T-cell (primary cell): ENCODE measurements around the gene CPPED1. TPM values are rescaled to one million over a fixed set of nuclear protein-coding genes. Genes with fewer than 3 reads are reported as not detected.
"Not testable (repeated sequence)": the region's sequence is repeated elsewhere in the genome, so short reads cannot be mapped to it uniquely, and the experiment has no call there.

Experiments used
- ATAC-seq, 4 experiments: fragments of 200-7000 bp in 3 of 4; fragments of 150-1000 bp in 1 of 4; cut with Tn5 transposase; replicated peaks in 1 of 4; 1 replicate in 3 of 4; 2 replicates in 1 of 4; pipeline ENCODE4 v1.10.0; 2021; ENCODE audit warnings: moderate library complexity in 3 of 4, mild to moderate bottlenecking in 2 of 4, moderate number of reproducible peaks in 1 of 4
- CTCF ChIA-PET, 2 donors: fragments of 300-600 bp; sonication (Branson Sonifier 250); formaldehyde crosslinking; loops; one replicate each; lab custom pipeline; 2022; ENCODE audit warnings: antibody characterized with exemption in 2 of 2; lab: Charles Lee
- POLR2A ChIA-PET, 2 donors: fragments of 300-600 bp; sonication (Branson Sonifier 250); formaldehyde crosslinking; loops; one replicate each; lab custom pipeline; 2022; ENCODE audit warnings: antibody characterized with exemption in 2 of 2; lab: Charles Lee
- DNase-seq, 35 experiments: peaks; one replicate each; pipeline versions ENCODE4 v3.0.0 to v3.0.0-alpha.2; 2013 to 2023
- H3K27ac ChIP-seq: one replicate; pipeline ENCODE4 v1.5.1; 2013; ENCODE audit warnings: low read length
- H3K27me3 ChIP-seq, 2 experiments: replicated peaks in 1 of 2; 1 replicate in 1 of 2; 2 replicates in 1 of 2; pipeline versions ENCODE4 v1.6.1 to v1.7.0; 2013; ENCODE audit warnings: low read length in 1 of 2, mixed read lengths in 1 of 2; ENCODE audit not compliant: control insufficient read depth in 2 of 2, insufficient read depth in 2 of 2; ENCODE audit errors: extremely low read depth in 1 of 2
- H3K36me3 ChIP-seq, 2 donors: 1 replicate in 1 of 2; 2 replicates in 1 of 2; pipeline versions ENCODE4 v1.6.1 to v1.7.0; 2013; ENCODE audit warnings: low read length in 1 of 2; ENCODE audit not compliant: control insufficient read depth in 2 of 2, insufficient read depth in 1 of 2; ENCODE audit errors: extremely low read depth in 1 of 2
- H3K4me1 ChIP-seq, 2 experiments: 1 replicate in 1 of 2; 2 replicates in 1 of 2; pipeline versions ENCODE4 v1.6.1 to v1.7.0; 2013; ENCODE audit warnings: low read length in 2 of 2, mixed read lengths in 1 of 2; ENCODE audit not compliant: insufficient read depth in 2 of 2, control insufficient read depth in 1 of 2; ENCODE audit errors: extremely low read depth in 1 of 2
- H3K4me3 ChIP-seq, 2 donors: 1 replicate in 1 of 2; 2 replicates in 1 of 2; pipeline versions ENCODE4 v1.5.1 to v1.7.0; 2013; ENCODE audit warnings: mild to moderate bottlenecking in 2 of 2, low read length in 1 of 2, moderate library complexity in 1 of 2; ENCODE audit not compliant: control insufficient read depth in 1 of 2; ENCODE audit errors: extremely low read depth in 1 of 2
- H3K9me3 ChIP-seq: 2 replicates; pipeline ENCODE4 v1.7.0; 2013
- H3K27ac Mint-ChIP-seq, 2 donors: one replicate each; pipeline ENCODE4 v1.8.0; 2020 to 2021; ENCODE audit warnings: mild to moderate bottlenecking in 2 of 2, mixed read lengths in 2 of 2
- H3K27me3 Mint-ChIP-seq, 2 donors: one replicate each; pipeline ENCODE4 v1.8.0; 2021 to 2022; ENCODE audit warnings: mixed read lengths in 2 of 2
- H3K36me3 Mint-ChIP-seq: one replicate; pipeline ENCODE4 v1.8.0; 2021; ENCODE audit warnings: mixed read lengths
- H3K4me1 Mint-ChIP-seq, 3 donors: one replicate each; pipeline ENCODE4 v1.8.0; 2020 to 2022; ENCODE audit warnings: mixed read lengths in 3 of 3, mild to moderate bottlenecking in 1 of 3
- H3K4me3 Mint-ChIP-seq, 3 donors: one replicate each; pipeline ENCODE4 v1.8.0; 2020 to 2022; ENCODE audit warnings: mild to moderate bottlenecking in 3 of 3, mixed read lengths in 3 of 3, moderate library complexity in 3 of 3
- H3K9me3 Mint-ChIP-seq, 3 donors: one replicate each; pipeline ENCODE4 v1.8.0; 2020 to 2022; ENCODE audit warnings: mixed read lengths in 3 of 3
- WGBS: methylation state at CpG from one replicate; pipeline ENCODE4 v1.1.5; 2013; ENCODE audit warnings: missing lambda C conversion rate; ENCODE audit not compliant: insufficient coverage; 5-methylcytosine and 5-hydroxymethylcytosine counted together
- total RNA-seq, 35 experiments: library from RNA in 6 of 35; stranded (reverse) in 6 of 35; fragments of 120-200 nt in 1 of 35; gene quantifications; one replicate each; pipeline versions ENCODE4 v1.2.1 to v1.2.4 and lab custom pipeline; 2013 to 2026

CPPED1 gene
- total RNA-seq, 5 donors from 2014 or later (not counting 1 experiment from before 2014, with no cell fraction given): 2.9 to 9.2 (median 7.5) TPM

DNA sequence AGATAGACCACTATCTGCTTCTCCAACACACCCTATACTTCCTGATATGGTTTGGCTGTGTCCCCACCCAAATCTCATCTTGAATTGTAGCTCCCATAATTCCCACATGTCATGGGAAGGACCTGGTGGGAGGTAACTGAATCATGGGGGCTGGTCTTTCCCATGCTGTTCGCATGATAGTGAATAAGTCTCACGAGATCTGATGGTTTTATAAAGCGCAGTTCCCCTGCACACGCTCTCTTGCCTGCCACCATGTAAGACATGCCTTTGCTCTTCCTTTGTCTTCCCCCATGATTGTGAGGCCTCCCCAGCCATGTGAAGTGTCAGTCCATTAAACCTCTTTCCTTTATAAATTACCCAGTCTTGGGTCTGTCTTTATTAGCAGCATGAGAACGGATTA lies 11.2 kb downstream of the CPPED1 start:
- POLR2A ChIA-PET, H3K9me3 ChIP-seq, H3K27me3 Mint-ChIP-seq, H3K4me3 Mint-ChIP-seq, H3K4me1 ChIP-seq, H3K36me3 ChIP-seq, H3K27me3 ChIP-seq, DNase-seq, H3K27ac ChIP-seq, H3K4me3 ChIP-seq, ATAC-seq, CTCF ChIA-PET, H3K9me3 Mint-ChIP-seq, H3K4me1 Mint-ChIP-seq, H3K27ac Mint-ChIP-seq: not testable (repeated sequence)
- 95% methylated on average over 5 of the region's 5 CpGs for WGBS
- H3K36me3 Mint-ChIP-seq: peaks cover 41% of the 10 kb centered on the region

DNA sequence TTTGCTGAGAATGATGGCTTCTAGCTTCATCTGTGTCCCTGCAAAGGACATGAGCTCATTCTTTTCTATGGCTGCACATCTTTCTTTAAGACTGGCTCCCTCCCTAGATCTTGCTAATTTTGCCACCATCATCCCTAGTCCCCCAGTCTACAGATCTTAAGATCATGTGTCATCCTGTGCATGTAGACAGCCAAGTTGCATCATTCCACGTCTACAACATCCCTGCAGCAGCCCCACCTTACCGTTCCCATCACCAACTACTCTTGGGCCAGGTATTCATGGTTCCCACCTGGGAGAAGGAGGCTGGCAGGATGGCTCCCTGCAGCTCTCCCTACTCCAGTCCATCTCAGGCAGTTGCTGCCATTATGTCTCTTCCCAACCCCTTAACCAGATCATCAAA lies 12.3 kb downstream of the CPPED1 start:
- Mint-ChIP-seq H3K27me3 (no peaks in the 10 kb centered on the region), H3K4me3 (no peak overlapping the region), H3K4me1 (no peaks in the 10 kb centered on the region), H3K9me3 (peaks cover 0 to 6% (median 0%) of the 10 kb centered on the region in 3 donors), H3K36me3 (peaks cover 38% of the 10 kb centered on the region), H3K27ac (no peak overlapping the region)
- POLR2A ChIA-PET: interaction anchor here in 1 of 2 donors (0.7 kb wide), 1 partner anchor 35 kb away, joined by 3 read pairs; no protein-coding TSS in a partner anchor
- CTCF ChIA-PET: no interaction called here
- ATAC-seq: no peak
- no peak overlapping the region for H3K4me3 ChIP-seq
- H3K27me3 ChIP-seq: no peaks in the 10 kb centered on the region
- H3K4me1 ChIP-seq: no peaks in the 10 kb centered on the region
- WGBS: 94% methylated on average over 2 of the region's 2 CpGs
- H3K27ac ChIP-seq: no peak overlapping the region
- no peak for DNase-seq
- no peaks in the 10 kb centered on the region for H3K36me3 ChIP-seq
- H3K9me3 ChIP-seq: no peaks in the 10 kb centered on the region

DNA sequence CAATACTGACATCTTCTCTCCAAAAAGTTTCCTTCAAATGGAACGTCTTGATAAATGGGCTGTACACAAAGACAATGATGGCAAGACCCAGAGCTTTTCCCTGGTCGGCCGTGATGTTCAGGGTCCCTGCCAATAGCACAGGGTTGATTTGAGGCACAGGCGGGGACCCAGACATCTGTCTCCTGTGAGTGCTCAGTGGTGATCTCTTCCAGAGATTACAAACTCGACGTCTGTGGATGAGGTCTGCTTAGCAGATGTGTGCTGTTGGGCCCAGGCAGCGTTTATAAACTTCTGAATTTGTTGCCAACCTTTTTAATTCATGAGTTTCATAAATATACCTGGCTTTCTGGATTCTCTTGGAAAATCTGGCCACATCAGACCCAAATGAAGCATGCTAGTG lies 14.9 kb downstream of the CPPED1 start:
- Mint-ChIP-seq H3K36me3 (peaks cover 43% of the 10 kb centered on the region), H3K4me3 (no peak overlapping the region), H3K27ac (no peak overlapping the region), H3K27me3 (no peaks in the 10 kb centered on the region), H3K9me3 (peaks cover 0 to 11% (median 0%) of the 10 kb centered on the region in 3 donors), H3K4me1 (no peaks in the 10 kb centered on the region)
- H3K27ac ChIP-seq: no peak overlapping the region
- ATAC-seq (no peak), DNase-seq (no peak)
- H3K4me1 ChIP-seq: no peaks in the 10 kb centered on the region
- H3K4me3 ChIP-seq: no peak overlapping the region
- H3K27me3 ChIP-seq: no peaks in the 10 kb centered on the region
- no peaks in the 10 kb centered on the region for H3K36me3 ChIP-seq
- H3K9me3 ChIP-seq: no peaks in the 10 kb centered on the region
- ChIA-PET POLR2A (no interaction called here), CTCF (no interaction called here)
- WGBS: 95% methylated on average over 3 of the region's 7 CpGs

- Mint-ChIP-seq H3K36me3 (peaks cover 28% of the 10 kb centered on the region), H3K27ac (no peak overlapping the region), H3K4me3 (no peak overlapping the region), H3K27me3 (no peaks in the 10 kb centered on the region), H3K9me3 (peaks cover 0 to 8% (median 3%) of the 10 kb centered on the region in 3 donors), H3K4me1 (peaks cover 0 to 7% (median 6%) of the 10 kb centered on the region in 3 donors)
- DNase-seq: no peak
- POLR2A ChIA-PET: no interaction called here
- Histone ChIP-seq H3K9me3 (no peaks in the 10 kb centered on the region), H3K4me3 (no peak overlapping the region), H3K27me3 (no peaks in the 10 kb centered on the region), H3K27ac (no peak overlapping the region), H3K4me1 (peaks cover 0 to 6% of the 10 kb centered on the region in 2 experiments), H3K36me3 (no peaks in the 10 kb centered on the region)
- WGBS: 94% methylated on average over 2 of the region's 6 CpGs
- CTCF ChIA-PET: no interaction called here
- ATAC-seq: no peak
These were observed 17.6 kb downstream of the CPPED1 start for GRCh38 chr16:12786081-12786480.

DNA sequence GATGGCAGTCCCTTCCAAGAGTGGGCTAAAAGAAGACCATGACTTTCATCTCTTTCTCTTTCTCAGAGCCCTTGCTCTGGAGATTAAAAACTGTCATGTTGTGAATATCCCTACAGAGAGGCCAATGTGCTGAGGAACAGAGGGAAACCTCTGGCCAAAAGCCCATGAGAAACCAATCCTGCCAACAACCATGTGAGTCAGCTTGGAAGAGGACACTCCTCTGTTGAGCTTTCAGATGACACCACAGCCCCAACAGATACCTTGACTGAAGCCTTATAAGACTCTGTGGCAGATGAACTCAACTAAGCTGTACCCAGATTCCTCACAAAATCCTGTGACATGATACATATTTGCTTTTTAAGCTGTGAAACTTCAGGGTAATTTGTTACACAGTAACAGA lies 19.6 kb downstream of the CPPED1 start:
- Mint-ChIP-seq H3K36me3 (peaks cover 38% of the 10 kb centered on the region), H3K9me3 (peaks cover 0 to 8% (median 3%) of the 10 kb centered on the region in 3 donors), H3K27ac (no peak overlapping the region), H3K4me1 (peaks cover 0 to 7% (median 6%) of the 10 kb centered on the region in 3 donors), H3K27me3 (no peaks in the 10 kb centered on the region), H3K4me3 (no peak overlapping the region)
- Histone ChIP-seq H3K9me3 (no peaks in the 10 kb centered on the region), H3K4me1 (peaks cover 0 to 6% of the 10 kb centered on the region in 2 experiments), H3K27ac (no peak overlapping the region), H3K36me3 (no peaks in the 10 kb centered on the region), H3K27me3 (no peaks in the 10 kb centered on the region), H3K4me3 (no peak overlapping the region)
- CTCF ChIA-PET: interaction anchor here in 1 of 2 donors (0.6 to 0.7 kb wide), 2 partner anchors 122 to 824 kb away, joined by 4 read pairs; no protein-coding TSS in a partner anchor
- DNase-seq (no peak), ATAC-seq (no peak)
- POLR2A ChIA-PET: interaction anchor here in 1 of 2 donors (0.6 kb wide), 1 partner anchor 12 kb away, joined by 4 read pairs; no protein-coding TSS in a partner anchor

DNA sequence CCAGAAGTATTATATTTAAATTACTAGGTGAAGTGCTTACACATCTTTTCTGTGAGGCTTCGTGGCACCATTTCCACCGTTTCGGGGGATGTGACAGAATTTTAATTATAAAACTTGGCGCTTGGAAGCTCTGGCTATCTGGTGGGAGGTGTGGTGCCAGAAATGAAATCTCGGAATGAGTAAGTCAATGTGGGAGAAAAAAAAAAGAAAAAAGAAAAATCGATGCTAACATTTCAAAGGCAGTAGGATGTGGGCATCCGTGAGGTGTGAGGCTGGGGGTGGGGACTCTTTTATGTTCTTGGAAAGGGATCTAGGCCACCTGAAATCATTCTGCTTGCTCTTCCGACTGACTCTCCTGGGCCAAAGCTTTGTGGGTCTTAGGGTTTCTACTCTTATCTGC lies 21.9 kb downstream of the CPPED1 start:
- ATAC-seq: no peak
- Mint-ChIP-seq H3K27me3 (no peaks in the 10 kb centered on the region), H3K4me1 (peaks cover 0 to 7% (median 6%) of the 10 kb centered on the region in 3 donors), H3K27ac (no peak overlapping the region), H3K4me3 (peak overlapping the region in 1 of 3 donors; percentile 21), H3K9me3 (peaks cover 0 to 8% (median 3%) of the 10 kb centered on the region in 3 donors), H3K36me3 (peaks cover 32% of the 10 kb centered on the region)
- Histone ChIP-seq H3K36me3 (no peaks in the 10 kb centered on the region), H3K27ac (no peak overlapping the region), H3K4me1 (peaks cover 0 to 6% of the 10 kb centered on the region in 2 experiments), H3K27me3 (no peaks in the 10 kb centered on the region), H3K4me3 (no peak overlapping the region), H3K9me3 (no peaks in the 10 kb centered on the region)
- WGBS: 41% methylated on average over 7 of the region's 8 CpGs
- DNase-seq: no peak
- CTCF ChIA-PET: interaction anchor here in 1 of 2 donors (0.6 kb wide), 1 partner anchor 1817 kb away, joined by 3 read pairs; no protein-coding TSS in a partner anchor
- POLR2A ChIA-PET: no interaction called here
